Lung (tissue), 12 donors: Measurements from ENCODE around the gene ZRANB1. TPM values are rescaled to one million over a fixed set of nuclear protein-coding genes. Genes with fewer than 3 reads are reported as not detected.

Source experiments
- ATAC-seq: fragments of 200-7000 bp; cut with Tn5 transposase; one replicate; pipeline ENCODE4 v1.9.1; 2020; ENCODE audit warnings: moderate number of reproducible peaks; ENCODE audit not compliant: insufficient read depth, low FRiP score
- DNase-seq, 3 donors: peaks; one replicate each; pipeline ENCODE4 v3.0.0-alpha.2; 2013 to 2017
- H3K27ac ChIP-seq, 2 donors: one replicate each; pipeline ENCODE4 v1.5.1; 2013; ENCODE audit warnings: mild to moderate bottlenecking in 2 of 2, moderate library complexity in 2 of 2, control low read depth in 1 of 2, inconsistent platforms in 1 of 2, low read depth in 1 of 2, low read length in 1 of 2
- H3K27me3 ChIP-seq, 3 donors: one replicate each; pipeline ENCODE4 v1.5.1; 2013; ENCODE audit warnings: low read length in 2 of 3; ENCODE audit not compliant: control insufficient read depth in 3 of 3, insufficient read depth in 3 of 3
- H3K36me3 ChIP-seq, 4 donors: one replicate each; pipeline ENCODE4 v1.5.1; 2013; ENCODE audit warnings: low read length in 4 of 4, mild to moderate bottlenecking in 1 of 4, moderate library complexity in 1 of 4; ENCODE audit not compliant: control insufficient read depth in 4 of 4, insufficient read depth in 4 of 4
- H3K4me1 ChIP-seq, 5 donors: one replicate each; pipeline ENCODE4 v1.5.1; 2013; ENCODE audit warnings: low read length in 5 of 5, mild to moderate bottlenecking in 2 of 5, moderate library complexity in 1 of 5; ENCODE audit not compliant: control insufficient read depth in 5 of 5, insufficient read depth in 5 of 5
- H3K4me3 ChIP-seq: one replicate; pipeline ENCODE4 v1.5.1; 2013; ENCODE audit warnings: mild to moderate bottlenecking, control low read depth, moderate library complexity
- H3K9ac ChIP-seq, 2 donors: one replicate each; pipeline ENCODE4 v1.5.1; 2013; ENCODE audit warnings: low read length in 2 of 2, control low read depth in 1 of 2; ENCODE audit not compliant: insufficient read depth in 1 of 2
- H3K9me3 ChIP-seq, 4 donors: one replicate each; pipeline ENCODE4 v1.5.1; 2013; ENCODE audit warnings: low read length in 3 of 4, mild to moderate bottlenecking in 1 of 4, moderate library complexity in 1 of 4; ENCODE audit not compliant: control insufficient read depth in 4 of 4, insufficient read depth in 3 of 4
- WGBS, 2 donors: extraction: QIAGEN DNeasy Blood & Tissue Kit; methylation state at CpG; one replicate each; pipeline ENCODE4 v1.1.7; 2013; 5-methylcytosine and 5-hydroxymethylcytosine counted together
- polyA plus RNA-seq, 2 donors: library from polyadenylated mRNA; stranded (reverse); fragments of 200-250 nt; gene quantifications; one replicate each; pipeline ENCODE4 v1.2.1, GENCODE V29; 2013
- total RNA-seq, 2 donors: library from RNA; depleted of rRNA in 1 of 2; stranded (reverse); fragments of >200 nt in 1 of 2; gene quantifications; one replicate each; pipeline ENCODE4 v1.2.1, GENCODE V29; 2014 to 2021
- TF ChIP-seq, protein P1 (sequence below): IDR thresholded peaks from 2 replicates; pipeline ENCODE4 v1.5.1; 2012; ENCODE audit warnings: mild to moderate bottlenecking; ENCODE audit errors: control extremely low read depth, extremely low read depth
- donor health status: control.
- donor health status: control.
- donor health status: Bipolar disorder and iron deficiency.
- donor health status: healthy.
- donor health status: DM: yes; HTN: yes; CAD: no.

Gene ZRANB1
- total and polyA plus RNA-seq, 4 donors, result 6.3 to 45.5 (median 10.8) TPM

DNA sequence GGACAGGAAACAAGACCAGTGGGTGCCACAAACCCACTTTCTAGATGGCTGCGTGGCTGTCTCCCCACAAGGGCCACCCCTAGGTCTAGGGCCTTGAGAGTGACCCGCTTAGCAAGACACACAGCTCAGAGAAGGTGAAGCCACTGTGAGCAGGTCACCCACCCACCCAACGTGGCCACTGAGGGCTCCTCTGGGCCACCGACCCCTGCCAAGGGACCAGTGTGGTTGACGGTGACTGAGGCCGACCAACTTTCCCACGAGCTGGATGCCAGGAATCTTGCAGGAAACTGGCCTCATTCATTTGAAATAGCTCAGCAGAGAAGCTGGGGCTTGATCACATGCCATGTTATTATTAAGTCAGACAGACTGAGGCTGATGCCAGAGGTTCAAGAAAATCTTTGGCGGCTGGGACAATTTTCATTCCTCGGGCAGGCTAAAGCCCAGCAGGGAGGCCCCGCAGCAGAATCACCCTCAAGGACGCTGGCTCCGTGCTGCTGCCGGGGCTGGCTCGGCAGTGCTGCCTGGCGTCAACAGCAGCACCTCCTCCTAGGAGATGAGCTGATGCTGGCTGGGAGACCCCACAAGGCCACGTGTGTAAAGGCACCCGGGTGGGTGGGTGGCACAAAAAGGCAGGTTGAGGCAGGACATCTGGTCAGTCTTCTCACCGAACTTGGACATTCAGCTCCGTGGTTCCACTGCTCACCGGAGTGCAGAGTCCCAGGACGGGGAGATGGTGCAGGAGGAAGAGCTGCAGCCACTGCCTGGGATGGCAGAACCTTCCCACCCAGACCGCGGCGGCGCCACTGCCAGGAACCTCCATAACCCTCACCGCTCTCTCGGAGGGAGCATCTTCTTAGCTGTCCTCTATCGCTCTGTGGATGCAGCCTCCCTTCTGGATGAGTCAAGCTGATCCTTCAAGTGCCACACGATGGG, 57.8 kb downstream of the ZRANB1 start:
- Histone ChIP-seq H3K9me3 (no peaks in the 10 kb centered on the region), H3K27ac (peak overlapping the region in 1 of 2 donors; percentile 27), H3K36me3 (peaks cover 2 to 63% (median 33%) of the 10 kb centered on the region in 4 donors), H3K27me3 (no peaks in the 10 kb centered on the region), H3K4me3 (no peak overlapping the region), H3K4me1 (peaks cover 6 to 45% (median 31%) of the 10 kb centered on the region in 5 donors), H3K9ac (peak overlapping the region in 1 of 2 donors; percentile 11)
- TF ChIP-seq, protein P1, sequence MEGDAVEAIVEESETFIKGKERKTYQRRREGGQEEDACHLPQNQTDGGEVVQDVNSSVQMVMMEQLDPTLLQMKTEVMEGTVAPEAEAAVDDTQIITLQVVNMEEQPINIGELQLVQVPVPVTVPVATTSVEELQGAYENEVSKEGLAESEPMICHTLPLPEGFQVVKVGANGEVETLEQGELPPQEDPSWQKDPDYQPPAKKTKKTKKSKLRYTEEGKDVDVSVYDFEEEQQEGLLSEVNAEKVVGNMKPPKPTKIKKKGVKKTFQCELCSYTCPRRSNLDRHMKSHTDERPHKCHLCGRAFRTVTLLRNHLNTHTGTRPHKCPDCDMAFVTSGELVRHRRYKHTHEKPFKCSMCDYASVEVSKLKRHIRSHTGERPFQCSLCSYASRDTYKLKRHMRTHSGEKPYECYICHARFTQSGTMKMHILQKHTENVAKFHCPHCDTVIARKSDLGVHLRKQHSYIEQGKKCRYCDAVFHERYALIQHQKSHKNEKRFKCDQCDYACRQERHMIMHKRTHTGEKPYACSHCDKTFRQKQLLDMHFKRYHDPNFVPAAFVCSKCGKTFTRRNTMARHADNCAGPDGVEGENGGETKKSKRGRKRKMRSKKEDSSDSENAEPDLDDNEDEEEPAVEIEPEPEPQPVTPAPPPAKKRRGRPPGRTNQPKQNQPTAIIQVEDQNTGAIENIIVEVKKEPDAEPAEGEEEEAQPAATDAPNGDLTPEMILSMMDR, result no peak
- WGBS, 2 donors, result 71 to 77% methylated on average over 29 of the region's 29 CpGs
- ATAC-seq, result no peak
- DNase-seq, result peak; percentile 90 to 97 (median 95)

DNA sequence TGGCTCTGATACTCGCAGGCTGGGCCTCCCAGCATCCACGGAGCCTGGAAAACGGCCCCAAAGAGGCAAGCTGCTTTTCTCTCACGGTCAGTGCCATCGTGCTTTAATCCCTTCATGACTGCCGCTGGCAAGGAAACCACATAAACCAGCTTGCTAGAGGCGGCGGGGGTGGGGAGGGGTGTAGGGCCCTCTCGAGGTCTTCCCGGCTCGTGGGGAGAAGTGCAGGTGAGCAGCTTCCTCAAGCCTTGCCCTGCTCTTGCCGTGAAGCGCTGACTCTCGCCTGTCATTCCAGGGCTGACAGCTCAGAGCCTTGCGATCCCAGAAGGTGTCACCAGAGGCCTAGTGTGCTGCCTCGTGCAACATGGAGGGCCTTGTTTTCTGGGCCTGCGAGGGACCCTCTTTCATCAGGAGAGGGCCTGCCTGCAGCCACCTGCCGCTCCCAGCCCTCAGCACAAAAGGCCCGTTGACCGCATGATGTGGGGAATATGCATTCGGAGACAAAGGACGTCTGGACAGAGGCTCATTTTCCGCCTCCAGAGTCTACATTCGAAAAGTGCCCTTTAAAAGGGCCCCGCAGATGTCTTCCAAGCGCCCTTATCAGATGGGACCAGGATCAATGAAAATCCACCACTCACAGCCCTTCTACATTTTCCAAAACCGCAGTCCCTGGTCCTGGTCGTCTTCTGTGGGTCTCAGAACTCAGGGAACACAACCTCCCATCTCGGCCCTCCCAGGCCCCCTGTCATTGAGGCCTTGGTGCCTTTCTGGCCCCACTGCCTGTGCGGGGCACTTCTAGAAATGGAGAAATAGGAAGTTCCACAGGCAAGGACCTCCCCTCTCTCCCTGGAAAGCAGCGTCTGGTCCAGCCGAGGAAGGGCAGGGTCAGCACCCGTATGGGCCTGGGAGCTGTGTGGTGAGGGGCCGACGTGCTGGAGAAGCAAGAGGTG, 58.7 kb downstream of the ZRANB1 start:
- DNase-seq (peak; percentile 69 to 90 (median 87)), ATAC-seq (no peak)
- H3K36me3 ChIP-seq, result peaks cover 0 to 62% (median 31%) of the 10 kb centered on the region in 4 donors
- no peak overlapping the region for H3K4me3 ChIP-seq
- H3K27me3 ChIP-seq, result no peaks in the 10 kb centered on the region
- H3K9ac ChIP-seq, result peak overlapping the region; percentile 46 to 65
- H3K27ac ChIP-seq, result peak overlapping the region in 1 of 2 donors; percentile 18
- WGBS, 2 donors, result 60 to 62% methylated on average over 35 of the region's 35 CpGs
- peaks cover 6 to 45% (median 31%) of the 10 kb centered on the region in 5 donors for H3K4me1 ChIP-seq
- H3K9me3 ChIP-seq, result no peaks in the 10 kb centered on the region
- TF ChIP-seq, protein P1, result no peak

- ATAC-seq (no peak), DNase-seq (peak; percentile 58 to 82 (median 76))
- 71 to 77% methylated on average over 21 of the region's 21 CpGs for WGBS, 2 donors
- Histone ChIP-seq H3K4me3 (no peak overlapping the region), H3K27ac (peak overlapping the region in 1 of 2 donors; percentile 23), H3K9me3 (no peaks in the 10 kb centered on the region), H3K27me3 (no peaks in the 10 kb centered on the region), H3K4me1 (peaks cover 6 to 45% (median 31%) of the 10 kb centered on the region in 5 donors), H3K36me3 (peaks cover 0 to 59% (median 29%) of the 10 kb centered on the region in 4 donors), H3K9ac (peak overlapping the region in 1 of 2 donors; percentile 65)
- TF ChIP-seq, protein P1, result no peak
These were observed 59.6 kb downstream of the ZRANB1 start for GRCh38 chr10:125001313-125002046.
